ENCODE results near the gene KRTAP5-11. TPM values are rescaled to one million over a fixed set of nuclear protein-coding genes. Genes with fewer than 3 reads are reported as not detected.
"Not testable (repeated sequence)": the region's sequence is repeated elsewhere in the genome, so short reads cannot be mapped to it uniquely, and the experiment has no call there.

The KRTAP5-11 gene
- total RNA-seq, 1 donor from 2014 or later = not detected

DNA sequence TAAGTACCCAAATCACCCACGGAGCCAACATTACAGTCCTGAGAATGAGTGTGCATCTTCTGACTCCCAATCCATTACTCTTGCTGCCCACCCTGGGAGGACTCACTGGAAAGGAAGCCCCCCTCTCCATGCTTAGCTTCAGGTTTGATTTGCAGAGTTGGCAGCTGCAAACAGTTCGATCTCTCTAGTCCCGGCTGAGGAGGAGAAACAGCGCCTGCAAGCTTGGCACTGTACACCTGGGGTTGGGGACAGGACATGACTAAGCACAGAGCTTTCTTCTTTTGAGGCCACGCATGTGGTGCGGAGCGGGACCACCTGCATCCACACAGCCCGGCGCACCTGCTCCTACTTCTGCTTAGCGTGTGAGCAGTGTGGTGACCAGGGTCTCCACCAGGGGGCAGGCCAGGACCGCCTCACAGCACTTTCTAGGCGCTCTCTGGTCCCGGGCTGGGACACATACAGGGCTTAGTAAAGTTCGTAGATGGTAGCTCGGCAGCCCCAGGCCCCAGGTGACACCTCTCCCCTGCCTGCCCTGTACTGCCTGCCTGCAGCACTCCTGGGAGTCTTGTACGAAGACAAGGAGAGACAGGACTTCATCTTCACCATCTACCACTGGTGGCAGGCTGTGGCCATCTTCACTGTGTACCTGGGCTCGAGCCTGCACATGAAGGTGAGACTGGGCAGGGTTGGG, 22.3 kb upstream of the KRTAP5-11 start:
- H3K36me3 ChIP-seq (ENCODE audit: control insufficient read depth, insufficient read depth, low read length); FAIRE-seq; H3K4me3 ChIP-seq (ENCODE audit: low read depth, low read length); H3K27me3 ChIP-seq (ENCODE audit: control insufficient read depth, insufficient read depth, low read length); DNase-seq (ENCODE audit: low read depth): not testable (repeated sequence)
- TF ChIP-seq, protein P1, sequence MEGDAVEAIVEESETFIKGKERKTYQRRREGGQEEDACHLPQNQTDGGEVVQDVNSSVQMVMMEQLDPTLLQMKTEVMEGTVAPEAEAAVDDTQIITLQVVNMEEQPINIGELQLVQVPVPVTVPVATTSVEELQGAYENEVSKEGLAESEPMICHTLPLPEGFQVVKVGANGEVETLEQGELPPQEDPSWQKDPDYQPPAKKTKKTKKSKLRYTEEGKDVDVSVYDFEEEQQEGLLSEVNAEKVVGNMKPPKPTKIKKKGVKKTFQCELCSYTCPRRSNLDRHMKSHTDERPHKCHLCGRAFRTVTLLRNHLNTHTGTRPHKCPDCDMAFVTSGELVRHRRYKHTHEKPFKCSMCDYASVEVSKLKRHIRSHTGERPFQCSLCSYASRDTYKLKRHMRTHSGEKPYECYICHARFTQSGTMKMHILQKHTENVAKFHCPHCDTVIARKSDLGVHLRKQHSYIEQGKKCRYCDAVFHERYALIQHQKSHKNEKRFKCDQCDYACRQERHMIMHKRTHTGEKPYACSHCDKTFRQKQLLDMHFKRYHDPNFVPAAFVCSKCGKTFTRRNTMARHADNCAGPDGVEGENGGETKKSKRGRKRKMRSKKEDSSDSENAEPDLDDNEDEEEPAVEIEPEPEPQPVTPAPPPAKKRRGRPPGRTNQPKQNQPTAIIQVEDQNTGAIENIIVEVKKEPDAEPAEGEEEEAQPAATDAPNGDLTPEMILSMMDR (IDR thresholded peaks at IDR 0.05; ENCODE audit: insufficient read depth, low read length, severe bottlenecking) = peak; percentile 23

DNA sequence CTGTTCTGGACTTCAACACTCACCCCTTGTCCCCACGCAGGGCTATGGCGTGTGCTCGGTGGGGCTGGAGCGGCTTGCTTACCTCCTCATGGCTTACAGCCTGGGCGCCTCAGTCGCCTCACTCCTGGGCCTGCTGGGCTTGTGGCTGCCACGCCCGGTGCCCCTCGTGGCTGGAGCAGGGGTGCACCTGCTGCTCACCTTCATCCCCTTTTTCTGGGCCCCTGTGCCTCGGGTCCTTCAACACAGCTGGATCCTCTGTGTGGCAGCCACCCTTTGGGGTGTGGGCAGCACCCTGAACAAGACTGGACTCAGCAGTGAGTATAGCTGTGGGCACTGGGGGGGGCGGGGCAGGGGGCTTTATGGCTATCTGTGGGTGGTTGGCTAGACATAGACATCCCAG, 20.5 kb upstream of the KRTAP5-11 start:
- not testable (repeated sequence) for H3K36me3 ChIP-seq (ENCODE audit: control insufficient read depth, insufficient read depth, low read length); H3K27me3 ChIP-seq (ENCODE audit: control insufficient read depth, insufficient read depth, low read length); H3K4me3 ChIP-seq (ENCODE audit: low read depth, low read length); DNase-seq (ENCODE audit: low read depth); FAIRE-seq

DNA sequence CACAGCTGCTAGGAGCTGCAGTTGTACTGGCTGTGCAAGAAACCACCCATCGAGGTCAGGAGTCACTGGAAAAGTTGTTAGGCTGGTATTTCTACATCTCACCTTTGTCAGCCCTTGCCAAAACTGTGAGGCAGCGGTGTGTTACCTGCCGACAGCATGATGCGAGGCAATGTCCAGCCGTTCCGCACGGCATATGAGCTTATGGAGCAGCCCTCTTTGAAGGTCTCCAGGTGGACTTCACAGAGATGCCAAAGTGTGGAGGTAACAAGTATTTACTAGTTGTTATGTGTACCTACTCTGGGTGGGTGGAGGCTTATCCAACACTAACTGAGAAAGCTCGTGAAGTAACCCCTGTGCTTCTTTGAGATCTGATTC, 6.9 kb upstream of the KRTAP5-11 start:
- FAIRE-seq; H3K27me3 ChIP-seq (ENCODE audit: control insufficient read depth, insufficient read depth, low read length); H3K4me3 ChIP-seq (ENCODE audit: low read depth, low read length); H3K36me3 ChIP-seq (ENCODE audit: control insufficient read depth, insufficient read depth, low read length); DNase-seq (ENCODE audit: low read depth): not testable (repeated sequence)

DNA sequence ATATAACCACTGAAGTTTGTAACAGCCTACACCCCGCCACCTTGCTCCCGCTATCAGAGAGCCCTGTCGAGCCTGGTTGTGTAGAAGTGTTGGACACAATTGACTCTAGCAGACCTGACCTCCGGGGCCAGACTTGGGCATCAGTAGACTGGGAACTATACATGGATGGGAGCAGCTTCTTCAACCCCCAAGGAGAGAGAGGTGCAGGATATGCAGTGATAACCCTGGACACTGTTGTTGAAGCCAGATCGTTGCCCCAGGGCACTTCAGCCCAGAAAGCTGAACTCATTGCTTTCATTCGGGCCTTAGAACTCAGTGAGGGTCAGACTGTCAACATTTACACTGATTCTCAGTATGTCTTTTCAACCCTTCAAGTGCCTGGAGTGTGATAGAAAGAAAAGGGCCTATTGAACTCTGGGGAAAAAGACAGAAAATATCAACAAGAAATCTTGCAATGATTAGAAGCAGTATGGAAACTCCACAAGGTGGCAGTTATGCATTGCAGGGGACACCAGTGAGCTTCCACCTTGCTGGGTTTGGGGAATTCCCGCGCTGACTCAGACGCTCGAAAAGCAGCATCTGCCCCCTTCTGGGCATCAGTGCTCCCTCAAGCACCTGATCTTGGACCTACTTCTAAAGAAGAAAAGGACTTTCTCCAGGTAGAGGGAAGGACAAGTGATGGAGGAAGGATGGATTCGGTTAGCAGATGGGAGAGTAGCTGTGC, 6.3 kb upstream of the KRTAP5-11 start:
- H3K4me3 ChIP-seq (ENCODE audit: low read depth, low read length); H3K27me3 ChIP-seq (ENCODE audit: control insufficient read depth, insufficient read depth, low read length); H3K36me3 ChIP-seq (ENCODE audit: control insufficient read depth, insufficient read depth, low read length); FAIRE-seq: not testable (repeated sequence)
- TF ChIP-seq, protein P1 (IDR thresholded peaks at IDR 0.05; ENCODE audit: insufficient read depth, low read length, severe bottlenecking) = peak; percentile 22
- peak; percentile 58 for DNase-seq (ENCODE audit: low read depth)

DNA sequence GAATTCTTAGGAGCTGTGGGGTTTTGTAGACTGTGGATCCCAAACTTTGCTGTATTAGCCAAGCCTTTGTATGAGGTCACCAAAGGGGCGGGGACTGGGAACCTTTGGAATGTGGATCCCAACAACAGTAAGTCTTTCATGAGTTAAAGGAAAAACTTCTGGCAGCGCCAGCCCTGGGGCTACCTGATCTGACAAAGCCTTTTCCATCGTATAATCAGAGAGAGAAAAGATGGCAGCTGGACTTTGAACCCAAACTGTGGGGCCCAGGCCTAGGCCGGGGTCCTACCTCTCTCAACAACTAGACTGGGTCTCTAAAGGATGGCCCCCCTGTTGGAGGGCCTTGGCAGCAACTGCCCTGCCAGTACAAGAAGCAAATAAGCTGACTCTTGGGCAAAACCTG, 5.6 kb upstream of the KRTAP5-11 start:
- not testable (repeated sequence) for FAIRE-seq; DNase-seq (ENCODE audit: low read depth); H3K4me3 ChIP-seq (ENCODE audit: low read depth, low read length)

DNA sequence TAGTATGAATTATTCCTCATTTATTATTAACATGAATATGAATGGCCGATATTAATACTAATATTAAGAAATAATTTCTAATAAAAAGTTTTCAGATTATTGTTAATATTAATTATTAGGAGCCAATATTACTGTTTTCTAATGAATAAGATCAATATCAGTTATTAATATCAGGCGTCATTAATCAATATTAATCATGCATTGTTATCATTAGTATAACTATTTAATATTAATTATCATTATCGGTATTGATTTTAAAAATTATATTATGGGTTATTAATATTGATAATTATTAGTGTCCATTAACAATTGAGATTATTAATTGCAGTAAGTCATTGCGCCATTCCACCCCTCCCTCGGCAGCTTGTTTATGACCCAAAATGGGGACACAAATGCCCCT, 3.0 kb upstream of the KRTAP5-11 start:
- FAIRE-seq; DNase-seq (ENCODE audit: low read depth); H3K27me3 ChIP-seq (ENCODE audit: control insufficient read depth, insufficient read depth, low read length); H3K36me3 ChIP-seq (ENCODE audit: control insufficient read depth, insufficient read depth, low read length); H3K4me3 ChIP-seq (ENCODE audit: low read depth, low read length): not testable (repeated sequence)

More for the DNA sequence above, 5.6 kb upstream of the KRTAP5-11 start:
- not testable (repeated sequence) for H3K27me3 ChIP-seq (ENCODE audit: control insufficient read depth, insufficient read depth, low read length); H3K36me3 ChIP-seq (ENCODE audit: control insufficient read depth, insufficient read depth, low read length)

DNA sequence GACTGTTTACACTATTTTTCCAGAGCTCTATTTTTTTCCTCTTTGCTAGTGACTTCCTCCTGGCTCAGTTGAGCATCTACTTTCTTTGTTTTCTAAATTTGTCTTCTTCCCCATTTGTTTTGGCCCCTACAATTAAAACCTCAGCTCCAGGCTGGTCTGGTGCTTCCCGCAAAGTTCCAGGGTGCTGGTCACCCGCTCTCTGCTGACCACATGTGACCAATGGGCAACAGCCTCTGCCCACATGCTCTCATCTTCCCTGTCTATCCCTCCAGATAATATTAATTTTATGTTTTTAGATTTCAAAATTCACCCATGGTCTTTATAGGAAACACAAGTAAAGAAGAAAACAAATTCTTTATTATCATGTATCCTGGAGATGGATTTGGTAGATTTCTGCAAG, 294 bp upstream of the KRTAP5-11 start:
- H3K4me3 ChIP-seq (ENCODE audit: low read depth, low read length); H3K36me3 ChIP-seq (ENCODE audit: control insufficient read depth, insufficient read depth, low read length); FAIRE-seq; H3K27me3 ChIP-seq (ENCODE audit: control insufficient read depth, insufficient read depth, low read length); DNase-seq (ENCODE audit: low read depth): not testable (repeated sequence)

DNA sequence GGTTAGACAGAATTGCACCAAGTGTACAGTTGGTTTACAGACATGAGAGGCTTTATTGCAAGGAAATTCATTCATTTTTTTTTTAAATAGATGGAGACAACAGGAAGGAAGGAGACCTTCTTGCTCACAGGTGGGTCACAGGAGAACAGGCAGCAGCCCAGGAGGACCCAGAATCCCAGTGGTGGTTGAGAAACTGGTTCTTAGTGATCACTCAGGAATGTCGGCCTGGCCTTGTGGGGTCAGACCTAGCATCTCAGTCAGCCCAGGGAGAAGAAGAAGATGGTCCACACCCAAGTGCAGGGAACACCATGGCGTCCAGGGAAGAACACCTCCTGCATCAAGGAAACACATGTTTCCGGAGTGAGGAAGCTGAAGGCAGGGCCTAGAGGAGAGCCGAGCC, 849 bp downstream of the KRTAP5-11 start:
- TF ChIP-seq, protein P1 (IDR thresholded peaks at IDR 0.05; ENCODE audit: insufficient read depth, low read length, severe bottlenecking) = no peak
- FAIRE-seq (no peak), DNase-seq (ENCODE audit: low read depth) (no peak)
- Histone ChIP-seq H3K36me3 (ENCODE audit: control insufficient read depth, insufficient read depth, low read length) (no peaks in the 10 kb centered on the region), H3K4me3 (ENCODE audit: low read depth, low read length) (no peak overlapping the region), H3K27me3 (ENCODE audit: control insufficient read depth, insufficient read depth, low read length) (peaks cover 4% of the 10 kb centered on the region)

Measured in bronchial epithelial cell (primary cell).